Liver (tissue), 3 donors: ENCODE data around the gene OR2G2.

ENCODE experiments used
- EGR1 ChIP-seq, 2 donors: IDR thresholded peaks; 2 replicates each; pipeline ENCODE4 v1.6.1; 2016 to 2018; ENCODE audit warnings: antibody characterized with exemption in 2 of 2, low read depth in 2 of 2
- MAX ChIP-seq: IDR thresholded peaks from 2 replicates; pipeline ENCODE4 v1.6.1; 2016; ENCODE audit warnings: antibody characterized with exemption
- RAD21 ChIP-seq, 2 donors: IDR thresholded peaks; 2 replicates each; pipeline ENCODE4 v1.6.1; 2016; ENCODE audit warnings: antibody characterized with exemption in 2 of 2, mild to moderate bottlenecking in 2 of 2
- TF ChIP-seq, protein P1 (sequence below): fragments of 150-350 bp; IDR thresholded peaks from 2 replicates; pipeline ENCODE4 v1.5.1; 2017; ENCODE audit warnings: improper control_type of control experiment, low read depth, low read length; ENCODE audit not compliant: missing input control
- TF ChIP-seq, protein P2 (sequence below): IDR thresholded peaks from 2 replicates; pipeline ENCODE4 v1.6.1; 2016; ENCODE audit warnings: antibody characterized with exemption
- donor health status: healthy.
- donor health status: healthy.

DNA sequence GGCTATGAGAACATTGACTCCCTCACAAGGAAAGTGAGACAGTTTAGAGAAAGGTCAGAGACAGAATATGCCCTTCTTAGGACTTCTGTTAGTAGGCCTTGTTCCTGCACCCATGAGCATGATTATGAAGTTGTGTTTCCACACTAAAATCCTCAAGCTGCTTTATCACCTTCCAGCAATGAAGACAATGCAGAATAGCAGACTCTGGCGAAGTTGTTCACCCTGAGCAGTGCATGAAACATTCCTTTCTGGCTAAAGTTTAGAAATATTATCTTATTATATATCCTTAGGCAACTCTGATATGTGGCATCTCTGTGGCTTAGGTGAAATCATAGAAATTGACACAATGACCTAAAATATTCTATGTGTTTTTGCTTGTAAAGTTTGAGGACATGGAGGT, 13.9 kb upstream of the OR2G2 start:
- TF ChIP-seq, protein P1, sequence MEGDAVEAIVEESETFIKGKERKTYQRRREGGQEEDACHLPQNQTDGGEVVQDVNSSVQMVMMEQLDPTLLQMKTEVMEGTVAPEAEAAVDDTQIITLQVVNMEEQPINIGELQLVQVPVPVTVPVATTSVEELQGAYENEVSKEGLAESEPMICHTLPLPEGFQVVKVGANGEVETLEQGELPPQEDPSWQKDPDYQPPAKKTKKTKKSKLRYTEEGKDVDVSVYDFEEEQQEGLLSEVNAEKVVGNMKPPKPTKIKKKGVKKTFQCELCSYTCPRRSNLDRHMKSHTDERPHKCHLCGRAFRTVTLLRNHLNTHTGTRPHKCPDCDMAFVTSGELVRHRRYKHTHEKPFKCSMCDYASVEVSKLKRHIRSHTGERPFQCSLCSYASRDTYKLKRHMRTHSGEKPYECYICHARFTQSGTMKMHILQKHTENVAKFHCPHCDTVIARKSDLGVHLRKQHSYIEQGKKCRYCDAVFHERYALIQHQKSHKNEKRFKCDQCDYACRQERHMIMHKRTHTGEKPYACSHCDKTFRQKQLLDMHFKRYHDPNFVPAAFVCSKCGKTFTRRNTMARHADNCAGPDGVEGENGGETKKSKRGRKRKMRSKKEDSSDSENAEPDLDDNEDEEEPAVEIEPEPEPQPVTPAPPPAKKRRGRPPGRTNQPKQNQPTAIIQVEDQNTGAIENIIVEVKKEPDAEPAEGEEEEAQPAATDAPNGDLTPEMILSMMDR = no peak
- TF ChIP-seq EGR1 (IDR thresholded peaks at IDR 0.05; ENCODE audit: low read depth in 2 of 2) (no peak), RAD21 (IDR thresholded peaks at IDR 0.05) (no peak), MAX (no peak)
- TF ChIP-seq, protein P2, sequence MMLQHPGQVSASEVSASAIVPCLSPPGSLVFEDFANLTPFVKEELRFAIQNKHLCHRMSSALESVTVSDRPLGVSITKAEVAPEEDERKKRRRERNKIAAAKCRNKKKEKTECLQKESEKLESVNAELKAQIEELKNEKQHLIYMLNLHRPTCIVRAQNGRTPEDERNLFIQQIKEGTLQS = no peak
